Karpas-422 (cell line): ENCODE measurements around the gene DNAH11. TPM values are rescaled to one million over a fixed set of nuclear protein-coding genes. Genes with fewer than 3 reads are reported as not detected.

Experiments used
- DNase-seq: peaks from one replicate; pipeline ENCODE4 v3.0.0-alpha.2; 2015
- H2AFZ ChIP-seq: fragments of 200-600 bp; sonication (generic); 2 replicates; pipeline ENCODE4 v1.6.1; 2014; ENCODE audit warnings: antibody characterized with exemption, low read length, mixed read lengths
- H3K27ac ChIP-seq: fragments of 200-600 bp; sonication (generic); 2 replicates; pipeline ENCODE4 v1.5.1; 2014; ENCODE audit warnings: mild to moderate bottlenecking, low read length, moderate library complexity
- H3K27me3 ChIP-seq: fragments of 200-600 bp; sonication (generic); 2 replicates; pipeline ENCODE4 v1.6.1; 2014; ENCODE audit warnings: low read length, mixed read lengths
- H3K36me3 ChIP-seq: fragments of 200-600 bp; sonication (generic); 2 replicates; pipeline ENCODE4 v1.6.1; 2014; ENCODE audit warnings: low read length, mixed read lengths; ENCODE audit not compliant: insufficient read depth
- H3K4me1 ChIP-seq: fragments of 200-600 bp; sonication (generic); 2 replicates; pipeline ENCODE4 v1.6.1; 2014; ENCODE audit warnings: mild to moderate bottlenecking, low read length, mixed read lengths
- H3K4me2 ChIP-seq: fragments of 200-600 bp; sonication (generic); 2 replicates; pipeline ENCODE4 v1.6.1; 2014; ENCODE audit warnings: low read length, low read depth, mild to moderate bottlenecking; ENCODE audit not compliant: poor library complexity, severe bottlenecking
- H3K4me3 ChIP-seq: fragments of 200-600 bp; sonication (generic); 2 replicates; pipeline ENCODE4 v1.5.1; 2014; ENCODE audit warnings: mild to moderate bottlenecking, antibody characterized with exemption, low read length, mixed read lengths
- H3K79me2 ChIP-seq: fragments of 200-600 bp; sonication (generic); 2 replicates; pipeline ENCODE4 v1.6.1; 2014; ENCODE audit warnings: mild to moderate bottlenecking, low read length, mixed read lengths
- H3K9ac ChIP-seq: fragments of 200-600 bp; sonication (generic); 2 replicates; pipeline ENCODE4 v1.6.0; 2014; ENCODE audit warnings: low read length
- H3K9me2 ChIP-seq: fragments of 200-600 bp; sonication (generic), shearing (Covaris generic); replicated peaks from 2 replicates; pipeline ENCODE4 v1.6.0; 2014; ENCODE audit warnings: mild to moderate bottlenecking, low read length, moderate library complexity; ENCODE audit not compliant: insufficient read depth
- H3K9me3 ChIP-seq: fragments of 300-700, 200-600 bp; sonication (generic); 2 replicates; pipeline ENCODE4 v1.6.1; 2014; ENCODE audit warnings: low read length, mixed read lengths
- H4K20me1 ChIP-seq: fragments of 200-600 bp; sonication (generic); 2 replicates; pipeline ENCODE4 v1.6.1; 2014; ENCODE audit warnings: mild to moderate bottlenecking, antibody characterized with exemption, low read length, low read depth; ENCODE audit not compliant: insufficient read depth
- total RNA-seq: library from RNA; depleted of rRNA; stranded (reverse); fragments of >200 nt; shearing (Covaris generic); gene quantifications from 2 replicates; pipeline ENCODE4 v1.2.3, GENCODE V29; 2014; ENCODE audit warnings: low replicate concordance

Gene DNAH11
- total RNA-seq, 1 experiment from 2014 or later: 0.04 TPM

DNA sequence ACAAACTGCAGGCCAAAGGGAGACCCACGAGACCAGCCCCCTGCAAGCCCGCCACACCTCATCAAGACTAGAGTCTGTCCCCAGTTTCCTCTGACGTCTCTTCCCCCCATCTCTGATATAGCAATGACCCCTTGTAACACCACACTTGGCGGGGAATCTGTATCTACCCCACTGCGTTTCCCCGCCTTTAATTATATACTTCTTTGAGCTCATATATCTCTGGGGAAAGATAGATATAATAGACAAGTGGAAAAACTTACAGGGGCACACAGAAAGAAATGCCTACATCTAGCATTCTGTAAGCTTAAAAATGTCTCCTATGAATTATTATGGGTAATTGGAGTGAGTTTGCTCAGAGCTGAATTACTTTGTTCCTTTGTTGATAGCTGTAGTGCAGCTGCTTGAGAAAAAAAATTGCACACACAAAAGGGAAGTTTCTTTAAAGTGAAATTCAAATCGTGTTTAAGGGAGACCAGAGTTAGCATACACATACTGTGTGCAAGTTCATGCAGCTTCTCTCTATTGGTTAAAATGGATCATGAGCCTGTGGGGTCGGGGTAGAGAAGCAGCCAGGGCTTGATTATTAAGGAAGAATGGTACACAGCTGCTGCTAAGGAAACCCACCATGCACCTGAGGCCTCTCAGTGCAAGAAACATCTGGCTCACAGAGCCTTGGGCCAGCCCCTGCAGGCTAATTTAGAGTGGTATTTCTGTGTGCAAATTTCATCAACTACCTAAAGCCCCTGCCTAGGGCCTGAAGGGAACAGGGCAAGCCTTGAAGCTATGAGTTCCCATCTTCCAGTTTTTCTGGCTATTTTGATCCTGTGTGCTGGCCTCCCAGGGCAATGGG lies 370.3 kb downstream of the DNAH11 start:
- Histone ChIP-seq H3K27ac (peak overlapping the region; percentile 99), H3K27me3 (no peaks in the 10 kb centered on the region), H4K20me1 (no peaks in the 10 kb centered on the region), H3K4me1 (peaks cover 79% of the 10 kb centered on the region), H3K79me2 (peaks cover 77% of the 10 kb centered on the region), H2AFZ (no peak overlapping the region), H3K9me3 (no peaks in the 10 kb centered on the region), H3K9ac (peak overlapping the region; percentile 80), H3K4me3 (peak overlapping the region; percentile 55), H3K9me2 (no peaks in the 10 kb centered on the region), H3K36me3 (peaks cover 51% of the 10 kb centered on the region), H3K4me2 (peak overlapping the region; percentile 81)
- peak; percentile 95 for DNase-seq

- H3K79me2 ChIP-seq: peaks cover 78% of the 10 kb centered on the region
- no peaks in the 10 kb centered on the region for H3K9me2 ChIP-seq
- peak overlapping the region; percentile 81 for H3K4me2 ChIP-seq
- H3K4me1 ChIP-seq: peaks cover 94% of the 10 kb centered on the region
- no peaks in the 10 kb centered on the region for H3K27me3 ChIP-seq
- peak overlapping the region; percentile 99 for H3K27ac ChIP-seq
- H3K9ac ChIP-seq: peak overlapping the region; percentile 80
- H2AFZ ChIP-seq: no peak overlapping the region
- no peaks in the 10 kb centered on the region for H4K20me1 ChIP-seq
- H3K36me3 ChIP-seq: peaks cover 36% of the 10 kb centered on the region
- DNase-seq: peak; percentile 95
- H3K9me3 ChIP-seq: no peaks in the 10 kb centered on the region
- H3K4me3 ChIP-seq: peak overlapping the region; percentile 58
Measured at GRCh38 chr7:21914671-21915070, 371.8 kb downstream of the DNAH11 start.

DNA sequence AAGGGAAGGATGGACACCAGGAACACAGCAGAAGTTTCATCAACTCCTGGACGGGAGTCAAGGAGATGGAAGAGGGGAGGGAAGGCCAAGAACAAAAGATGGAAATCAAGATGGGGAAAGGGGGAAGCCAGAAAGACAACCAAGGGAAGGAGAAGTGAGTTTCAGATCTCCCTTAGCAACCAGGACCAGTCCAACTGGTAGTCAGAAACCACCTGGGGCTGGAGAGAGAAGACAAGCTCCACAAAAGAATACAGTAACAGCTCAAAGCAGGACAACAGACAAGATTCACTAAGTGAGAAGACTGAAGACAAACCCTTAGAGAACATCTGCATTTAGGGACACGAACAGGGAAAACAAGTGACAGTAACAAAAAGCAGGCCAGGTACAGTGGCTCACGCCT lies 372.3 kb downstream of the DNAH11 start:
- Histone ChIP-seq H3K27ac (peak overlapping the region; percentile 99), H4K20me1 (no peaks in the 10 kb centered on the region), H3K36me3 (peaks cover 31% of the 10 kb centered on the region), H3K9me2 (no peaks in the 10 kb centered on the region), H3K4me2 (peak overlapping the region; percentile 81), H3K79me2 (peaks cover 78% of the 10 kb centered on the region), H3K9ac (peak overlapping the region; percentile 80), H2AFZ (no peak overlapping the region), H3K9me3 (no peaks in the 10 kb centered on the region), H3K27me3 (no peaks in the 10 kb centered on the region), H3K4me3 (peak overlapping the region; percentile 58), H3K4me1 (peaks cover 97% of the 10 kb centered on the region)
- DNase-seq: peak; percentile 74

DNA sequence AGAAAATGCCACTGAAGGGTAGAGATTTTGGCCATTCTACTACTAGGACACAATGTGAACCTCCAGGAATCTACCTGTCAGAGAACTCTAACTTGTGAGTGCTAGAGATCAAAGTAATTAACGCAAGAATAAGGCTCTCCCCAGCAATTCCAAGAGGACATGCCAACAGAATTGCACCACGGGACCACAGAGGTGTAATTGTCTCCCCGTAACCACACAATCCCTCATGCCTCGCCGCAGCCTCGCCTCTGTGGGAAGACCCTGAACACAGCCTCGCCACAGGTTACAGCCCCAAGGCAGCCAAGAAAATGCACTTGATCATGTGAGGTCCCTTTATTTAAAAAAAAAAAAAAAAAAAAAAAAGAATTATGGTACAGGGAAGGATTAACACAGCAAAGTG lies 373.3 kb downstream of the DNAH11 start:
- DNase-seq: peak; percentile 50
- peaks cover 25% of the 10 kb centered on the region for H3K36me3 ChIP-seq
- H2AFZ ChIP-seq: no peak overlapping the region
- no peaks in the 10 kb centered on the region for H3K9me3 ChIP-seq
- H4K20me1 ChIP-seq: no peaks in the 10 kb centered on the region
- peaks cover 80% of the 10 kb centered on the region for H3K79me2 ChIP-seq
- no peaks in the 10 kb centered on the region for H3K27me3 ChIP-seq
- peak overlapping the region; percentile 81 for H3K4me2 ChIP-seq
- H3K9me2 ChIP-seq: no peaks in the 10 kb centered on the region
- H3K27ac ChIP-seq: peak overlapping the region; percentile 99
- H3K4me3 ChIP-seq: no peak overlapping the region
- H3K9ac ChIP-seq: peak overlapping the region; percentile 80; the same call in 1 of the 2 replicates
- peaks cover 100% of the 10 kb centered on the region for H3K4me1 ChIP-seq

GRCh38 chr7:21916629-21917028 lies 373.8 kb downstream of the DNAH11 start:
- peak overlapping the region; percentile 65 for H3K4me2 ChIP-seq

DNA sequence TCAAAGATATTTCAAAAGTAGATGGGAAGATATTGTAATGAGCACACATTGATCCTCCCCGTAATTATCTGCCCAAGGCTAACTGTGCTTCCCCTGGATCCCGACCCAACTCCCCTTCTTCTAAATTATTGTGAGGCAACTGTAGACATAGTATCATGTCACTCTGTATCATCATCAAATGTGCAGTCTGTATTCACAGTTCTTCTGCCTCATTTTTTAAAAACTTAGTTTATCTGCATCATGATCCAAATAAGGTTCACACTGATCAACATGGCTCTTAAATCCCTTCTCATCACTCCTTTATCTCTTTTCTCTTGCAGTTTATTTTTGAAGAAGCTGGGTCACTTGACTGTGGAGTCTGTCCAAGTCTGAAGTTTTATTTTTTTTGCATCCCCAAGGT lies 375.4 kb downstream of the DNAH11 start:
- Histone ChIP-seq H3K4me1 (peaks cover 100% of the 10 kb centered on the region), H3K27me3 (no peaks in the 10 kb centered on the region), H3K4me3 (no peak overlapping the region), H3K27ac (peak overlapping the region; percentile 99), H4K20me1 (no peaks in the 10 kb centered on the region), H3K9me3 (no peaks in the 10 kb centered on the region), H3K4me2 (peak overlapping the region; percentile 65), H3K79me2 (peaks cover 85% of the 10 kb centered on the region), H3K36me3 (peaks cover 11% of the 10 kb centered on the region), H2AFZ (no peak overlapping the region), H3K9ac (peak overlapping the region; percentile 22; the same call in 1 of the 2 replicates), H3K9me2 (no peaks in the 10 kb centered on the region)
- no peak for DNase-seq

More at GRCh38 chr7:21916629-21917028, 373.8 kb downstream of the DNAH11 start:
- Histone ChIP-seq H3K9me3 (no peaks in the 10 kb centered on the region), H3K4me1 (peaks cover 100% of the 10 kb centered on the region), H3K9me2 (no peaks in the 10 kb centered on the region), H3K9ac (peak overlapping the region; percentile 18), H3K4me3 (no peak overlapping the region), H2AFZ (no peak overlapping the region), H3K36me3 (peaks cover 20% of the 10 kb centered on the region), H3K79me2 (peaks cover 80% of the 10 kb centered on the region), H4K20me1 (no peaks in the 10 kb centered on the region), H3K27me3 (no peaks in the 10 kb centered on the region), H3K27ac (peak overlapping the region; percentile 99)
- no peak for DNase-seq

GRCh38 chr7:21920936-21921335 lies 378.1 kb downstream of the DNAH11 start:
- Histone ChIP-seq H2AFZ (no peak overlapping the region), H3K27ac (peak overlapping the region; percentile 99), H3K9me2 (no peaks in the 10 kb centered on the region), H3K4me1 (peaks cover 100% of the 10 kb centered on the region), H3K27me3 (no peaks in the 10 kb centered on the region), H3K4me3 (peak overlapping the region; percentile 1), H4K20me1 (no peaks in the 10 kb centered on the region), H3K9me3 (no peaks in the 10 kb centered on the region), H3K36me3 (0 out of 2 replicates have a peak, but pooled peaks cover 4% of the 10 kb centered on the region), H3K9ac (peak overlapping the region; percentile 53), H3K79me2 (peaks cover 97% of the 10 kb centered on the region), H3K4me2 (peak overlapping the region; percentile 65)
- DNase-seq: peak; percentile 68

DNA sequence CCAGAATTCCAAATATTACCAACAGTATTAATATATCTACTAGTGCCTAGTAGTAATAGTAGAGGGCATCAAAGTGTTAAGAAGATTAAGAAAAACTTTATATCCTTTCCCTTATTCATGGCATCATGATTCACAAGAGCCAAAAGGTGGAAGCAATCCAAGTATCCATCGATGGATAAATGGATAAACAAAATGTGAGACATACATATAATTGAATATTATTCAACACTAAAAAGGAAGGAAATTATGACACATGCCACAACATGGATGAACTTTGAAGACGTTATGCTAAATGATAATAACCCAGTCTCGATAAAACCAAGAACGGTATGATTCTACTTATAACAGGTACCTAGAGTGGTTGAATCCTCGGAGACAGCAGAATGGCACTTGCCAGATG lies 379.8 kb downstream of the DNAH11 start:
- Histone ChIP-seq H3K9ac (peak overlapping the region; percentile 53; the same call in 1 of the 2 replicates), H3K27ac (peak overlapping the region; percentile 99), H4K20me1 (peaks cover 2% of the 10 kb centered on the region; the same call in 1 of the 2 replicates)

More for the DNA sequence above, 379.8 kb downstream of the DNAH11 start:
- H2AFZ ChIP-seq: no peak overlapping the region
- peaks cover 100% of the 10 kb centered on the region for H3K79me2 ChIP-seq
- no peaks in the 10 kb centered on the region for H3K9me3 ChIP-seq
- DNase-seq: no peak
- H3K4me2 ChIP-seq: peak overlapping the region; percentile 65
- H3K9me2 ChIP-seq: no peaks in the 10 kb centered on the region
- peaks cover 15% of the 10 kb centered on the region for H3K36me3 ChIP-seq
- H3K4me3 ChIP-seq: 0 out of 2 replicates have a peak overlapping the region, but pooled peaks have one; percentile 1
- no peaks in the 10 kb centered on the region for H3K27me3 ChIP-seq
- peaks cover 96% of the 10 kb centered on the region for H3K4me1 ChIP-seq
